ENCODE results near the gene DCAF7.

- TF ChIP-seq CTCF (IDR thresholded peaks at IDR 0.05) (no peak), POLR2AphosphoS5 (IDR thresholded peaks at IDR 0.05) (no peak)
Observed at GRCh38 chr17:63613663-63614062, 63.4 kb downstream of the DCAF7 start.

Data from breast epithelium (tissue), 3 donors.